SU-DHL-6 (cell line): ENCODE measurements around the gene HCRT.

Experiments
- H2AFZ ChIP-seq: fragments of 200-600 bp; sonication (generic); 2 replicates; pipeline ENCODE4 v1.6.1; 2014; ENCODE audit warnings: low read depth, mild to moderate bottlenecking, moderate library complexity, mixed read lengths, antibody characterized with exemption, low read length; ENCODE audit not compliant: severe bottlenecking
- H3F3A ChIP-seq: fragments of 200-600 bp; shearing (Covaris generic); 2 replicates; pipeline ENCODE4 v1.6.0; 2016; ENCODE audit warnings: antibody characterized with exemption, mild to moderate bottlenecking; ENCODE audit not compliant: insufficient read depth
- H3K27ac ChIP-seq: fragments of 200-600 bp; sonication (generic); 2 replicates; pipeline ENCODE4 v1.5.1; 2016; ENCODE audit warnings: low read depth, mild to moderate bottlenecking, low read length, moderate library complexity, mixed read lengths
- H3K27me3 ChIP-seq: fragments of 200-600 bp; sonication (generic), shearing (Covaris generic); 2 replicates; pipeline ENCODE4 v1.6.0; 2014; ENCODE audit warnings: mild to moderate bottlenecking, low read length
- H3K36me3 ChIP-seq: fragments of 200-600 bp; sonication (generic); 2 replicates; pipeline ENCODE4 v1.6.1; 2014; ENCODE audit warnings: mild to moderate bottlenecking, low read length, mixed read lengths
- H3K4me2 ChIP-seq: fragments of 300-600, 200-600 bp; shearing (Covaris generic), sonication (generic); 2 replicates; pipeline ENCODE4 v1.6.0; 2014; ENCODE audit warnings: low read length, low read depth, mild to moderate bottlenecking; ENCODE audit not compliant: poor library complexity, severe bottlenecking
- H3K4me3 ChIP-seq: fragments of 200-600 bp; sonication (generic); 2 replicates; pipeline ENCODE4 v1.5.1; 2014; ENCODE audit warnings: antibody characterized with exemption, low read length, mild to moderate bottlenecking, mixed read lengths; ENCODE audit not compliant: insufficient read depth, poor library complexity, severe bottlenecking
- H3K79me2 ChIP-seq: fragments of 200-600 bp; sonication (generic); 2 replicates; pipeline ENCODE4 v1.6.1; 2014; ENCODE audit warnings: mild to moderate bottlenecking, low read length, moderate library complexity; ENCODE audit not compliant: insufficient read depth
- H3K9ac ChIP-seq: fragments of 200-600 bp; sonication (generic); 2 replicates; pipeline ENCODE4 v1.7.0; 2014; ENCODE audit warnings: mild to moderate bottlenecking, low read length
- H3K9me2 ChIP-seq: fragments of 200-600 bp; sonication (generic); replicated peaks from 2 replicates; pipeline ENCODE4 v1.6.1; 2014; ENCODE audit warnings: low read length; ENCODE audit not compliant: insufficient read depth
- H3K9me3 ChIP-seq: fragments of 200-600 bp; sonication (generic); 2 replicates; pipeline ENCODE4 v1.6.1; 2014; ENCODE audit warnings: low read length, mixed read lengths; ENCODE audit not compliant: insufficient read depth
- H4K20me1 ChIP-seq: fragments of 200-600 bp; sonication (generic); 2 replicates; pipeline ENCODE4 v1.6.1; 2014; ENCODE audit warnings: low read depth, mild to moderate bottlenecking, antibody characterized with exemption, low read length, moderate library complexity, mixed read lengths
- CTCF ChIP-seq: fragments of 200-600 bp; sonication (generic); IDR thresholded peaks from one replicate; pipeline ENCODE4 v1.5.1; 2017; ENCODE audit warnings: antibody characterized with exemption, mild to moderate bottlenecking, low read length, moderate library complexity; ENCODE audit not compliant: insufficient read depth, poor library complexity, severe bottlenecking
- EZH2phosphoT487 ChIP-seq: fragments of 200-600 bp; sonication (generic), shearing (Covaris generic); conservative IDR thresholded peaks from 2 replicates; pipeline ENCODE4 v1.6.1; 2018; ENCODE audit warnings: mild to moderate bottlenecking, antibody characterized with exemption, low read length, moderate library complexity, mixed read lengths

The HCRT gene

GRCh38 chr17:42185621-42185930 is 324 bp upstream of the HCRT start:
- TF ChIP-seq CTCF (no peak), EZH2phosphoT487 (no peak)
- no peak overlapping the region for H2AFZ ChIP-seq
- no peaks in the 10 kb centered on the region for H3K36me3 ChIP-seq
- H3K9me2 ChIP-seq: no peaks in the 10 kb centered on the region
- no peaks in the 10 kb centered on the region for H3K79me2 ChIP-seq
- 0 out of 2 replicates have a peak, but pooled peaks cover 8% of the 10 kb centered on the region for H3F3A ChIP-seq
- no peaks in the 10 kb centered on the region for H4K20me1 ChIP-seq
- H3K9ac ChIP-seq: no peak overlapping the region
- no peaks in the 10 kb centered on the region for H3K27me3 ChIP-seq
- H3K4me2 ChIP-seq: no peak overlapping the region
- no peak overlapping the region for H3K4me3 ChIP-seq
- no peaks in the 10 kb centered on the region for H3K9me3 ChIP-seq
- H3K27ac ChIP-seq: no peak overlapping the region

GRCh38 chr17:42183741-42184711 is 1.2 kb downstream of the HCRT start:
- Histone ChIP-seq H3K9me2 (no peaks in the 10 kb centered on the region), H3K79me2 (no peaks in the 10 kb centered on the region), H3K4me2 (peak overlapping the region; percentile 68), H3K27ac (peak overlapping the region; percentile 10), H4K20me1 (no peaks in the 10 kb centered on the region), H3K9ac (peak overlapping the region; percentile 64), H3K27me3 (no peaks in the 10 kb centered on the region), H3K36me3 (no peaks in the 10 kb centered on the region), H2AFZ (peak overlapping the region; percentile 90), H3K9me3 (no peaks in the 10 kb centered on the region), H3F3A (peaks cover 14% of the 10 kb centered on the region), H3K4me3 (peak overlapping the region; percentile 55)
- TF ChIP-seq CTCF (peak; percentile 74), EZH2phosphoT487 (no peak)

- peak overlapping the region; percentile 55 for H3K4me3 ChIP-seq
These were observed 2.1 kb downstream of the HCRT start for GRCh38 chr17:42182927-42183734.

More at GRCh38 chr17:42182927-42183734, 2.1 kb downstream of the HCRT start:
- H3K27me3 ChIP-seq: no peaks in the 10 kb centered on the region
- H3K36me3 ChIP-seq: no peaks in the 10 kb centered on the region
- H3K4me2 ChIP-seq: peak overlapping the region; percentile 68
- H2AFZ ChIP-seq: peak overlapping the region; percentile 90
- H3K9me3 ChIP-seq: no peaks in the 10 kb centered on the region
- peaks cover 16% of the 10 kb centered on the region for H3F3A ChIP-seq
- peak overlapping the region; percentile 64 for H3K9ac ChIP-seq
- H3K79me2 ChIP-seq: no peaks in the 10 kb centered on the region
- no peaks in the 10 kb centered on the region for H3K9me2 ChIP-seq
- H3K27ac ChIP-seq: no peak overlapping the region
- no peak for TF ChIP-seq CTCF
- H4K20me1 ChIP-seq: no peaks in the 10 kb centered on the region
